HCT116 (cell line): ENCODE data around the gene POLR2C. TPM values are rescaled to one million over a fixed set of nuclear protein-coding genes. Genes with fewer than 3 reads are reported as not detected.

ENCODE experiments used
- ATAC-seq: fragments of 200-7000 bp; cut with Tn5 transposase; 2 replicates; pipeline ENCODE4 v1.9.1; 2020; ENCODE audit warnings: mild to moderate bottlenecking, moderate library complexity
- BruUV-seq: library from RNA; stranded (reverse); fragments of 400-500 nt; replicated peaks from 2 replicates; lab custom pipeline; 2021; lab: Mats Ljungman, UMichigan
- CTCF ChIA-PET: fragments of 300-600 bp; sonication (Branson Sonifier 250); formaldehyde crosslinking; loops from one replicate; lab custom pipeline; 2021; ENCODE audit warnings: antibody characterized with exemption; lab: Charles Lee
- POLR2A ChIA-PET: fragments of 300-600, 350-600 bp; sonication (Branson Sonifier 250); formaldehyde crosslinking; loops from one replicate; lab custom pipeline; 2021; ENCODE audit warnings: antibody characterized with exemption; lab: Charles Lee
- RAD21 ChIA-PET, 2 experiments: fragments of 300-600 bp; sonication (Branson Sonifier 250); formaldehyde crosslinking; loops; one replicate each; lab custom pipeline; 2023; ENCODE audit warnings: low total read pairs in 2 of 2; ENCODE audit not compliant: uncharacterized antibody in 2 of 2, unreplicated experiment in 2 of 2, low non-redundant PET in 1 of 2; lab: Charles Lee
- DNase-seq: peaks from one replicate; pipeline ENCODE4 v3.0.0-alpha.2; 2010; ENCODE audit warnings: low read depth, low spot score
- H2AFZ ChIP-seq: fragments of 200-600 bp; shearing (Covaris generic), sonication (generic); 2 replicates; pipeline ENCODE4 v1.6.1; 2017; ENCODE audit warnings: low read depth, mixed run types, mixed read lengths, antibody characterized with exemption, low read length; ENCODE audit not compliant: poor library complexity, severe bottlenecking
- H3K27ac ChIP-seq: 2 replicates; pipeline ENCODE4 v1.5.1; 2012; ENCODE audit warnings: low read depth, low read length
- H3K27me3 ChIP-seq: fragments of 200-600 bp; sonication (generic); 2 replicates; pipeline ENCODE4 v1.6.1; 2016; ENCODE audit warnings: mixed run types, low read length, mixed read lengths; ENCODE audit not compliant: insufficient read depth
- H3K36me3 ChIP-seq, 2 experiments: fragments of 200-500 bp in 1 of 2; fragments of 200-600 bp in 1 of 2; sonication (Bioruptor generic) in 1 of 2; sonication (generic) in 1 of 2; 2 replicates each; pipeline versions ENCODE4 v1.5.1 to v1.6.1; 2014 to 2016; ENCODE audit warnings: low read length in 2 of 2, inconsistent platforms in 1 of 2, mixed read lengths in 1 of 2, mixed run types in 1 of 2; ENCODE audit not compliant: insufficient read depth in 2 of 2, control insufficient read depth in 1 of 2
- H3K4me1 ChIP-seq, 2 experiments: fragments of 200-600 bp in 1 of 2; sonication (generic) in 1 of 2; 2 replicates each; pipeline versions ENCODE4 v1.5.1 to v1.6.1; 2012 to 2017; ENCODE audit warnings: low read length in 2 of 2, inconsistent platforms in 1 of 2, mild to moderate bottlenecking in 1 of 2, mixed read lengths in 1 of 2, mixed run types in 1 of 2, moderate library complexity in 1 of 2; ENCODE audit not compliant: insufficient read depth in 2 of 2, control insufficient read depth in 1 of 2
- H3K4me2 ChIP-seq: fragments of 200-600 bp; sonication (generic); 2 replicates; pipeline ENCODE4 v1.6.1; 2017; ENCODE audit warnings: mixed run types, low read length, mixed read lengths
- H3K4me3 ChIP-seq, 2 experiments: fragments of 200-600 bp in 1 of 2; sonication (generic) in 1 of 2; replicated peaks in 1 of 2; 2 replicates each; pipeline ENCODE4 v1.5.1; 2011 to 2016; ENCODE audit warnings: low read length in 2 of 2, control low read depth in 1 of 2, low read depth in 1 of 2, mild to moderate bottlenecking in 1 of 2, mixed read lengths in 1 of 2, mixed run types in 1 of 2
- H3K79me2 ChIP-seq: fragments of 200-600 bp; sonication (generic); 2 replicates; pipeline ENCODE4 v1.6.1; 2017; ENCODE audit warnings: mild to moderate bottlenecking, mixed run types, low read length, moderate library complexity, mixed read lengths; ENCODE audit not compliant: insufficient read depth
- H3K9ac ChIP-seq: fragments of 200-600 bp; sonication (generic); 2 replicates; pipeline ENCODE4 v1.6.1; 2016; ENCODE audit warnings: low read length, mixed read lengths
- H3K9me2 ChIP-seq: fragments of 200-600 bp; sonication (generic), shearing (Covaris generic); 2 replicates; pipeline ENCODE4 v1.6.1; 2017; ENCODE audit warnings: mixed run types, mild to moderate bottlenecking, moderate library complexity; ENCODE audit not compliant: insufficient read depth
- H3K9me3 ChIP-seq, 2 experiments: fragments of 200-500 bp in 1 of 2; fragments of 200-600 bp in 1 of 2; sonication (Bioruptor generic) in 1 of 2; sonication (generic) in 1 of 2; 2 replicates each; pipeline ENCODE4 v1.6.1; 2014 to 2017; ENCODE audit warnings: low read length in 2 of 2, mixed read lengths in 2 of 2, inconsistent platforms in 1 of 2, low read depth in 1 of 2, mild to moderate bottlenecking in 1 of 2, mixed run types in 1 of 2, moderate library complexity in 1 of 2; ENCODE audit not compliant: control insufficient read depth in 1 of 2, insufficient read depth in 1 of 2
- H4K20me1 ChIP-seq: fragments of 200-600 bp; sonication (generic), shearing (Covaris generic); 2 replicates; pipeline ENCODE4 v1.6.1; 2017; ENCODE audit warnings: mixed run types, mild to moderate bottlenecking, moderate library complexity; ENCODE audit not compliant: insufficient read depth
- ATF3 ChIP-seq: IDR thresholded peaks from 2 replicates; pipeline ENCODE4 v1.6.1; 2012
- CBX3 ChIP-seq: IDR thresholded peaks from 2 replicates; pipeline ENCODE4 v1.6.1; 2012; ENCODE audit warnings: low read depth
- CEBPB ChIP-seq: IDR thresholded peaks from 2 replicates; pipeline ENCODE4 v1.6.1; 2012; ENCODE audit warnings: low read depth
- EGR1 ChIP-seq: IDR thresholded peaks from 2 replicates; pipeline ENCODE4 v1.6.1; 2012; ENCODE audit warnings: low read depth
- ELF1 ChIP-seq: IDR thresholded peaks from 2 replicates; pipeline ENCODE4 v1.6.1; 2012; ENCODE audit warnings: low read depth, borderline replicate concordance
- EZH2 ChIP-seq: fragments of 200-600 bp; sonication (generic); IDR thresholded peaks from 2 replicates; pipeline ENCODE4 v1.6.1; 2017; ENCODE audit warnings: antibody characterized with exemption, mixed run types
- EZH2phosphoT487 ChIP-seq: fragments of 200-600 bp; IDR thresholded peaks from 2 replicates; pipeline ENCODE4 v1.6.1; 2018; ENCODE audit warnings: antibody characterized with exemption, borderline replicate concordance
- FOSL1 ChIP-seq: IDR thresholded peaks from 2 replicates; pipeline ENCODE4 v1.6.1; 2012; ENCODE audit warnings: low read depth
- JUND ChIP-seq: IDR thresholded peaks from 2 replicates; pipeline ENCODE4 v1.6.1; 2012
- MAX ChIP-seq: IDR thresholded peaks from 2 replicates; pipeline ENCODE4 v1.6.1; 2012
- RAD21 ChIP-seq: IDR thresholded peaks from 2 replicates; pipeline ENCODE4 v1.6.1; 2012; ENCODE audit warnings: low read depth, mild to moderate bottlenecking
- REST ChIP-seq: IDR thresholded peaks from 2 replicates; pipeline ENCODE4 v1.6.1; 2012; ENCODE audit warnings: low read depth
- SIN3A ChIP-seq: IDR thresholded peaks from 2 replicates; pipeline ENCODE4 v1.6.1; 2012; ENCODE audit warnings: low read depth
- SP1 ChIP-seq: IDR thresholded peaks from 2 replicates; pipeline ENCODE4 v1.6.1; 2012; ENCODE audit warnings: low read depth
- SRF ChIP-seq: IDR thresholded peaks from 2 replicates; pipeline ENCODE4 v1.6.1; 2012; ENCODE audit warnings: low read depth
- TCF7L2 ChIP-seq: IDR thresholded peaks from 2 replicates; pipeline ENCODE4 v1.7.0; 2011; ENCODE audit warnings: borderline replicate concordance, inconsistent platforms; ENCODE audit not compliant: insufficient read depth, insufficient read length; ENCODE audit errors: extremely low read depth
- ZFX ChIP-seq: fragments of 450-650 bp; IDR thresholded peaks from 2 replicates; pipeline ENCODE4 v1.6.1; 2017
- ZNF274 ChIP-seq: fragments of 200-500 bp; sonication (Bioruptor generic); IDR thresholded peaks from 2 replicates; pipeline ENCODE4 v1.6.1; 2014; ENCODE audit warnings: mild to moderate bottlenecking, low read depth, low read length, inconsistent platforms
- intact Hi-C: fragments of 100-400 bp; cut with micrococcal nuclease; formaldehyde crosslinking; loops from 2 replicates; pipeline ENCODE4 v1.10.0; 2022
- total RNA-seq: library from RNA; stranded (reverse); gene quantifications from one replicate; pipeline ENCODE4 v1.2.1, GENCODE V29; 2021; ENCODE audit not compliant: unreplicated experiment
- TF ChIP-seq, protein P1 (sequence below), 3 experiments: fragments of 200-600 bp in 1 of 3; sonication (generic) in 1 of 3; IDR thresholded peaks in 2 of 3; conservative IDR thresholded peaks in 1 of 3; 2 replicates each; pipeline ENCODE4 v1.5.1; 2012 to 2017; ENCODE audit warnings: low read depth in 2 of 3, low read length in 2 of 3, antibody characterized with exemption in 1 of 3, borderline replicate concordance in 1 of 3, control low read depth in 1 of 3, mild to moderate bottlenecking in 1 of 3, mixed read lengths in 1 of 3, mixed run types in 1 of 3, moderate library complexity in 1 of 3; ENCODE audit not compliant: insufficient read depth in 1 of 3
- TF ChIP-seq, protein P2 (sequence below): IDR thresholded peaks from 2 replicates; pipeline ENCODE4 v1.6.1; 2011; ENCODE audit warnings: mild to moderate bottlenecking, low read length, moderate library complexity; ENCODE audit not compliant: insufficient replicate concordance; ENCODE audit errors: extremely low read depth

The POLR2C gene
- total RNA-seq, 1 experiment from 2014 or later: 74.4 TPM

DNA sequence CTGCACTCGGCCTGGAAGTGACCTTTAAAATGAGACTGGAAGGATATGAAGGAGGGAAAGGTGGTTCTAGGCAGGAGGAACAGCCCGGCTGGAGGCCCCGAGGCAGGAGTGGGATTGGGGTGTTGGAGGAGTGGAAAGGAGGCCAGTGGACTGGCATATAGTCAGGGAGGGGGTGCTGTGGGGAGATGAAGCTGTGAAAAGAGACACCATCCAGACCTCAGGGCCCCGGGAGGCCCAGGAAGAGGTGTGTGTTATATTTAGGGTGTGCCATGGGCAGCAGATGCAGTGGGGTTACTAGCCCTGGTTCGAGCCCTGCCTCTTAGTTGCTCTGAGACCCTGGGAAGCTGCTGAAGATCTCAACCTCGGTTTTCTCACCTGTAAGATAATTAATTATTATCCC, 42.7 kb downstream of the POLR2C start:
- Histone ChIP-seq H4K20me1 (no peaks in the 10 kb centered on the region), H3K4me3 (no peak overlapping the region), H3K9ac (no peak overlapping the region), H2AFZ (no peak overlapping the region), H3K9me2 (no peaks in the 10 kb centered on the region), H3K36me3 (no peaks in the 10 kb centered on the region), H3K79me2 (no peaks in the 10 kb centered on the region), H3K4me2 (no peak overlapping the region), H3K4me1 (no peaks in the 10 kb centered on the region), H3K9me3 (no peaks in the 10 kb centered on the region), H3K27me3 (no peaks in the 10 kb centered on the region), H3K27ac (no peak overlapping the region)
- no peak for TF ChIP-seq ATF3
- no peak for TF ChIP-seq CBX3
- TF ChIP-seq SP1: no peak
- TF ChIP-seq CEBPB: no peak
- no peak for TF ChIP-seq FOSL1
- TF ChIP-seq SRF: no peak
- no peak for TF ChIP-seq EGR1
- TF ChIP-seq ZFX: no peak
- no peak for TF ChIP-seq SIN3A
- TF ChIP-seq, protein P1, sequence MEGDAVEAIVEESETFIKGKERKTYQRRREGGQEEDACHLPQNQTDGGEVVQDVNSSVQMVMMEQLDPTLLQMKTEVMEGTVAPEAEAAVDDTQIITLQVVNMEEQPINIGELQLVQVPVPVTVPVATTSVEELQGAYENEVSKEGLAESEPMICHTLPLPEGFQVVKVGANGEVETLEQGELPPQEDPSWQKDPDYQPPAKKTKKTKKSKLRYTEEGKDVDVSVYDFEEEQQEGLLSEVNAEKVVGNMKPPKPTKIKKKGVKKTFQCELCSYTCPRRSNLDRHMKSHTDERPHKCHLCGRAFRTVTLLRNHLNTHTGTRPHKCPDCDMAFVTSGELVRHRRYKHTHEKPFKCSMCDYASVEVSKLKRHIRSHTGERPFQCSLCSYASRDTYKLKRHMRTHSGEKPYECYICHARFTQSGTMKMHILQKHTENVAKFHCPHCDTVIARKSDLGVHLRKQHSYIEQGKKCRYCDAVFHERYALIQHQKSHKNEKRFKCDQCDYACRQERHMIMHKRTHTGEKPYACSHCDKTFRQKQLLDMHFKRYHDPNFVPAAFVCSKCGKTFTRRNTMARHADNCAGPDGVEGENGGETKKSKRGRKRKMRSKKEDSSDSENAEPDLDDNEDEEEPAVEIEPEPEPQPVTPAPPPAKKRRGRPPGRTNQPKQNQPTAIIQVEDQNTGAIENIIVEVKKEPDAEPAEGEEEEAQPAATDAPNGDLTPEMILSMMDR (IDR thresholded peaks at IDR 0.05 in 2 of 3, conservative IDR thresholded peaks at IDR 0.05 in 1 of 3; ENCODE audit: borderline replicate concordance in 1 of 3, insufficient read depth in 1 of 3, low read depth in 2 of 3, low read length in 2 of 3): no peak
- no peak for TF ChIP-seq REST
- no peak for TF ChIP-seq MAX
- no peak for TF ChIP-seq ELF1
- TF ChIP-seq, protein P2, sequence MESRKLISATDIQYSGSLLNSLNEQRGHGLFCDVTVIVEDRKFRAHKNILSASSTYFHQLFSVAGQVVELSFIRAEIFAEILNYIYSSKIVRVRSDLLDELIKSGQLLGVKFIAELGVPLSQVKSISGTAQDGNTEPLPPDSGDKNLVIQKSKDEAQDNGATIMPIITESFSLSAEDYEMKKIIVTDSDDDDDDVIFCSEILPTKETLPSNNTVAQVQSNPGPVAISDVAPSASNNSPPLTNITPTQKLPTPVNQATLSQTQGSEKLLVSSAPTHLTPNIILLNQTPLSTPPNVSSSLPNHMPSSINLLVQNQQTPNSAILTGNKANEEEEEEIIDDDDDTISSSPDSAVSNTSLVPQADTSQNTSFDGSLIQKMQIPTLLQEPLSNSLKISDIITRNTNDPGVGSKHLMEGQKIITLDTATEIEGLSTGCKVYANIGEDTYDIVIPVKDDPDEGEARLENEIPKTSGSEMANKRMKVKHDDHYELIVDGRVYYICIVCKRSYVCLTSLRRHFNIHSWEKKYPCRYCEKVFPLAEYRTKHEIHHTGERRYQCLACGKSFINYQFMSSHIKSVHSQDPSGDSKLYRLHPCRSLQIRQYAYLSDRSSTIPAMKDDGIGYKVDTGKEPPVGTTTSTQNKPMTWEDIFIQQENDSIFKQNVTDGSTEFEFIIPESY: no peak
- no peak for TF ChIP-seq JUND
- no peak for TF ChIP-seq ZNF274
- no peak for TF ChIP-seq EZH2phosphoT487
- TF ChIP-seq EZH2: no peak
- TF ChIP-seq TCF7L2: no peak
- no peak for TF ChIP-seq RAD21
- RAD21 ChIA-PET: no interaction called here
- POLR2A ChIA-PET: no interaction called here
- BruUV-seq: no TSS peak
- intact Hi-C loops: no loop called here
- CTCF ChIA-PET: no interaction called here
- ATAC-seq (no peak), DNase-seq (no peak)
